Activated CD8-positive, alpha-beta T cell treated with anti-CD3 and anti-CD28 coated beads for 36 hours (primary cell): Measurements from ENCODE around the gene PFKFB3. TPM values are rescaled to one million over a fixed set of nuclear protein-coding genes. Genes with fewer than 3 reads are reported as not detected.

Experiments used
- ATAC-seq: fragments of 200-7000 bp; cut with Tn5 transposase; one replicate; pipeline ENCODE4 v1.10.0; 2021; ENCODE audit warnings: mild to moderate bottlenecking, moderate library complexity
- CTCF ChIA-PET: fragments of 350-600 bp; sonication (Branson Sonifier 250); formaldehyde crosslinking; loops from one replicate; lab custom pipeline; 2021; ENCODE audit warnings: antibody characterized with exemption; lab: Charles Lee
- POLR2A ChIA-PET: fragments of 350-600 bp; sonication (Branson Sonifier 250); formaldehyde crosslinking; loops from one replicate; lab custom pipeline; 2021; ENCODE audit warnings: antibody characterized with exemption; lab: Charles Lee
- DNase-seq: peaks from one replicate; pipeline ENCODE4 v3.0.0-alpha.2; 2020
- H3K27ac Mint-ChIP-seq: one replicate; pipeline ENCODE4 v1.8.0; 2021; ENCODE audit warnings: mild to moderate bottlenecking, mixed read lengths
- H3K27me3 Mint-ChIP-seq: one replicate; pipeline ENCODE4 v1.8.0; 2021; ENCODE audit warnings: mixed read lengths
- H3K36me3 Mint-ChIP-seq: one replicate; pipeline ENCODE4 v1.8.0; 2021; ENCODE audit warnings: low read depth, mixed read lengths
- H3K4me1 Mint-ChIP-seq: one replicate; pipeline ENCODE4 v1.8.0; 2021; ENCODE audit warnings: low read depth, mixed read lengths
- H3K4me3 Mint-ChIP-seq: one replicate; pipeline ENCODE4 v1.8.0; 2021; ENCODE audit warnings: mild to moderate bottlenecking, moderate library complexity, mixed read lengths
- H3K9me3 Mint-ChIP-seq: one replicate; pipeline ENCODE4 v1.8.0; 2021; ENCODE audit warnings: mixed read lengths
- intact Hi-C: fragments of 100-400 bp; cut with micrococcal nuclease; formaldehyde crosslinking; loops from one replicate; pipeline ENCODE4 v1.10.0; 2022
- total RNA-seq, 2 experiments: library from RNA; stranded (reverse); gene quantifications; one replicate each; pipeline ENCODE4 v1.2.3, GENCODE V29; 2021
- TF ChIP-seq, protein P1 (sequence below): fragments of 200-600 bp; IDR thresholded peaks from one replicate; pipeline ENCODE4 v1.8.0; 2022; ENCODE audit warnings: antibody characterized with exemption, mild to moderate bottlenecking

The PFKFB3 gene
- total RNA-seq, 2 experiments from 2014 or later, result 107 to 117 TPM

DNA sequence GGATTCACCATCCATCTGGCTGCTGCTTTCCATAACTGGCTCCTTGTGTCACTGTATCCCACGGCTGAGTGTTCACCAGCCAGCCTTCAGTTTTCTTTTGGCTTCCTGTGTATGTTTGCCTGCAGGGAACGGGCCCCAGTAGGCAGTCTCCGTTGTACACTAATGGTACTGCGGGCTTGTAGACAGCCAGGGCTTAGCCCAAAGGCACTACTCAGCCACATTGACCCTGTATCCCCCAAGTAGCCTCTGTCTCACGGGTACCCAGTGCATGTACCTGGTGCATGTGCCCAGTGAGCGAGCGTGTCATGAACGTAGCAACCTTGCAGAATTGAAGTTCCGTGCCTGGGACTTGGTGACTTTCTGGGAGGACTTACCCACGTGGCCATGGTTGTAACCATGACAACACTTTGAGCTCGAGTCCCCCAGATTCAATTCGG lies 6.1 kb downstream of the PFKFB3 start:
- ATAC-seq (no peak), DNase-seq (no peak)
- TF ChIP-seq, protein P1, sequence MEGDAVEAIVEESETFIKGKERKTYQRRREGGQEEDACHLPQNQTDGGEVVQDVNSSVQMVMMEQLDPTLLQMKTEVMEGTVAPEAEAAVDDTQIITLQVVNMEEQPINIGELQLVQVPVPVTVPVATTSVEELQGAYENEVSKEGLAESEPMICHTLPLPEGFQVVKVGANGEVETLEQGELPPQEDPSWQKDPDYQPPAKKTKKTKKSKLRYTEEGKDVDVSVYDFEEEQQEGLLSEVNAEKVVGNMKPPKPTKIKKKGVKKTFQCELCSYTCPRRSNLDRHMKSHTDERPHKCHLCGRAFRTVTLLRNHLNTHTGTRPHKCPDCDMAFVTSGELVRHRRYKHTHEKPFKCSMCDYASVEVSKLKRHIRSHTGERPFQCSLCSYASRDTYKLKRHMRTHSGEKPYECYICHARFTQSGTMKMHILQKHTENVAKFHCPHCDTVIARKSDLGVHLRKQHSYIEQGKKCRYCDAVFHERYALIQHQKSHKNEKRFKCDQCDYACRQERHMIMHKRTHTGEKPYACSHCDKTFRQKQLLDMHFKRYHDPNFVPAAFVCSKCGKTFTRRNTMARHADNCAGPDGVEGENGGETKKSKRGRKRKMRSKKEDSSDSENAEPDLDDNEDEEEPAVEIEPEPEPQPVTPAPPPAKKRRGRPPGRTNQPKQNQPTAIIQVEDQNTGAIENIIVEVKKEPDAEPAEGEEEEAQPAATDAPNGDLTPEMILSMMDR, result no peak
- intact Hi-C loops, result loop anchor here (10.0 kb wide), 1 partner anchor 66 kb away; no protein-coding TSS in a partner anchor
- ChIA-PET CTCF (interaction anchor here (2.5 kb wide), 1 partner anchor 193 kb away, joined by 19 read pairs; no protein-coding TSS in a partner anchor), POLR2A (interaction anchor here (0.6 kb wide), 1 partner anchor 779 kb away, joined by 3 read pairs; no protein-coding TSS in a partner anchor)
- Mint-ChIP-seq H3K9me3 (no peaks in the 10 kb centered on the region), H3K27ac (no peak overlapping the region), H3K4me1 (peaks cover 26% of the 10 kb centered on the region), H3K27me3 (no peaks in the 10 kb centered on the region), H3K36me3 (peaks cover 33% of the 10 kb centered on the region), H3K4me3 (no peak overlapping the region)

DNA sequence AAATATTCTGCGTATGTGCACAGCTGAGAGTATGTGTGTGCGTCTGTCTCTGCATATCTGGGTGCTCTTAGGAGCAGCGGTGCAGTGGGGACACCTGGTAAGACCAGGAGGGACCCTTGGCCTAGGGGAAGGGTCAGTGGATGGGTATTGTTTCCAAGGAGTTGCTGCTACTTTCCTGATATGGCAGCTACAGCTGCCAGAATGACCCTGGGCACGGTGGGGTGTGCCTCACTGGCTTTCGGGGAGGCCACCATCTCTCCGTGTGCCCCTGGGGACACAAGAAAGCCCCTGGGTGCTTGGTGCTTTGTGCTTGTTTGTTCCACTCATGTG lies 8.6 kb downstream of the PFKFB3 start:
- Mint-ChIP-seq H3K36me3 (peaks cover 38% of the 10 kb centered on the region), H3K4me3 (no peak overlapping the region), H3K27me3 (no peaks in the 10 kb centered on the region), H3K9me3 (no peaks in the 10 kb centered on the region), H3K27ac (no peak overlapping the region), H3K4me1 (peaks cover 18% of the 10 kb centered on the region)
- CTCF ChIA-PET, result interaction anchor here (1.4 kb wide), 1 partner anchor 190 kb away, joined by 6 read pairs; no protein-coding TSS in a partner anchor
- TF ChIP-seq, protein P1, result no peak
- POLR2A ChIA-PET, result interaction anchor here (3.0 kb wide), 1 partner anchor 9 kb away, joined by 8 read pairs; the partner anchor contains the start of gene PFKFB3
- DNase-seq, result no peak
- no peak for ATAC-seq
- intact Hi-C loops, result no loop called here

DNA sequence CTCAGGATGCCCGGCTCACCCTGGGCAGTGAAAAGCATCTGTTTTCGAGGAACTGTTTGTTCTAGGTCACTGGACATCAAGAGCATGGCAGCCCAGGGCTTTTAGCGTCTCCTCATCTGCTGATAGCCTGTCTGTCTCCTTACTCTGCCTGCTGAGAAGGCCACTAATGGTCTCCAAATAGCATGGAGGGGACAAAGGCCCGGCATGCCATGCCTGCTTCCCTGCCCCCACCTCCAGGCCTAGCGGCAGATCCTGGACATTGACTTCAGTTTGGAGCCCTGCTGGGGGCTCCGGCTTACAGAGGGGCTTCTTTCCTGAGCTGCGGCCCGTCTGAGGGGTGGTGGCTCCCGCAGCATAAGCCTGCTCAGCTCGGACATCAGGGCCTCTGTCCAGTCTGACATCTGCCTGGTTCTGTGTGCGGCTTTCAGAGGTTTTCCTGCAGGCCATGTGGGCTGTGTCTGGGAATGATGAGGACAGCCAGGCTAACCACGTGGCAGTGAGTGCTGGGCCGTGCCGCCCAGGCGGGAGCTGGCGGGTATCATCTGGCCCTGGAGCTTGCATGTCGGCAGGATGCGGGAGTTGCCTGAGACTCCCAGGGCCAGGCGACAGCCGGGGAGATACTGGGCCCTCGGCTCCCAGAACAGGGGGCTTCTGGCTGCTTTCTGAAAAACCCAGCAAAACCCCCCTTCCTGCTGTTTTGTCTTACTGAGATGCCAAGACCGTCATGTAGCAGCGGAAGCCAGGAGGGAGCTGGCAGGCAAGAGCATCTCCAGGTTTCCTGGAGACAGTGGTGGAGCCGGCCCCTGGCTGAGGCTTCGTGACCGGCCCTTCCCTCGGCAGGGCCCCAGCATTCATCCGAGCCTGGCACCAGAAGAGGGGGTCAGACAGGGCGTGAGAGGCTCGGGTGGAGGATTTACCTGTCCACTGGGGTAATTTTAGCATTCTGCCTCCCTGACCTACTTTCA lies 9.2 kb downstream of the PFKFB3 start:
- POLR2A ChIA-PET, result interaction anchor here (3.0 kb wide), 1 partner anchor 10 kb away, joined by 8 read pairs; the partner anchor contains the start of gene PFKFB3
- TF ChIP-seq, protein P1, result no peak
- H3K9me3 Mint-ChIP-seq, result no peaks in the 10 kb centered on the region
- H3K36me3 Mint-ChIP-seq, result peaks cover 44% of the 10 kb centered on the region
- DNase-seq (no peak), ATAC-seq (no peak)
- H3K4me3 Mint-ChIP-seq, result no peak overlapping the region
- H3K4me1 Mint-ChIP-seq, result peaks cover 18% of the 10 kb centered on the region
- intact Hi-C loops, result no loop called here
- H3K27me3 Mint-ChIP-seq, result no peaks in the 10 kb centered on the region
- CTCF ChIA-PET, result interaction anchor here (1.2 to 1.4 kb wide), 3 partner anchors 9 to 194 kb away, joined by 4 to 6 read pairs (median 5); partner anchors contain the start of gene PFKFB3
- H3K27ac Mint-ChIP-seq, result no peak overlapping the region

DNA sequence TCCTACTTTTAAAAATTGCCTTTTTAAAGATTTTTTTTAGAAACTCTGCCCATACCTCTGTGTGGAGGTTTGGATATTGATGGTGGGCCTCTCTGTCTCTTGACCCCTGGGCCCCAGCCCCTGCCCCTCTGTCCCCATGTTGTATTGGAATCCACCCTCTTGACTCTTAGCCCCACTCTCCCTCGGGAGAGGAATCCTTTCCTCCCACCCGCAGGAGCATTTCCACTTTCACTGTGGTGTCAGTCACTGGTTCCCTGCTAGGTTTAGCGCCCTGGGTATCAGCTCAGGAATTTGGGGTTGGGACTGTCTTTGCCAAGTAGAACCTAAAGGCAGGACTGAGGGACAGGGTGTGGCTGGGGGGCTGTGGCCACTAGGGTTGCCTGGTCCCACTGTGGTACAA lies 10.1 kb downstream of the PFKFB3 start:
- ChIA-PET POLR2A (interaction anchor here (0.7 to 3.0 kb wide), 2 partner anchors 10 to 17 kb away, joined by 3 to 8 read pairs; partner anchors contain the start of gene PFKFB3), CTCF (interaction anchor here (0.9 to 1.4 kb wide), 5 partner anchors 9 to 193 kb away, joined by 3 to 6 read pairs (median 4); partner anchors contain the start of gene PFKFB3)
- H3K9me3 Mint-ChIP-seq, result no peaks in the 10 kb centered on the region
- H3K27ac Mint-ChIP-seq, result no peak overlapping the region
- H3K27me3 Mint-ChIP-seq, result no peaks in the 10 kb centered on the region
- TF ChIP-seq, protein P1, result no peak
- DNase-seq (no peak), ATAC-seq (no peak)
- no peak overlapping the region for H3K4me3 Mint-ChIP-seq
- intact Hi-C loops, result no loop called here
- peaks cover 13% of the 10 kb centered on the region for H3K4me1 Mint-ChIP-seq
- peaks cover 45% of the 10 kb centered on the region for H3K36me3 Mint-ChIP-seq
